ENCODE data around the gene FRMD5. TPM values are rescaled to one million over a fixed set of nuclear protein-coding genes. Genes with fewer than 3 reads are reported as not detected.

FRMD5 gene
- total and polyA plus RNA-seq, 2 experiments from 2014 or later, result 5.9 to 10.1 TPM

DNA sequence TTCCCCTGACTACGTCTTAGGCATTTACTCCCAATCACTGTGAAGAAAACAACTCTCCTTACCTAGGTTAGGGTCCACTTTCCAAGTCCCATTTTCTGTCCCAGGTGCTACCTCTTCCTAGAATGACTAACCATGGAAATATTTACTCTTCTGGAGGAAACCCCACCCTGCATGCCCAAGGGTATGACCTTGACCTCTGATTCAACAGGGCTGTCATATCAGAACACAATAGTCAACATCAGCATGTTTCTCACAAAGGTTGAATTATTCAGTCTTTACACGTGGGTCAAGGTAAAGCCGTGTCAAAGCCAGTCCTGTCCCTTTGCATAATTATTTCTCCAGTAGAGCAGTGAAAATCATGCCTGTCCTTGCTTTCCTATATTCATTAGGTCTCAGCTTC, 4.3 kb upstream of the FRMD5 start:
- ATAC-seq (no peak), DNase-seq (ENCODE audit: low spot score) (no peak)
- Histone ChIP-seq H3K79me2 (replicated peaks; ENCODE audit: insufficient read depth) (no peaks in the 10 kb centered on the region), H3K36me3 (ENCODE audit: insufficient read depth) (no peaks in the 10 kb centered on the region), H2AFZ (no peak overlapping the region), H3K4me1 (ENCODE audit: insufficient read depth) (no peaks in the 10 kb centered on the region; the same call in 1 of the 2 replicates), H3K27me3 (ENCODE audit: insufficient read depth) (peaks cover under 1% of the 10 kb centered on the region; the same call in 1 of the 2 replicates), H3K4me2 (no peak overlapping the region), H3F3A (replicated peaks; ENCODE audit: low read depth) (0 out of 2 replicates have a peak, but pooled peaks cover 3% of the 10 kb centered on the region), H3K9me2 (ENCODE audit: insufficient read depth) (no peaks in the 10 kb centered on the region), H4K20me1 (replicated peaks; ENCODE audit: insufficient read depth) (no peaks in the 10 kb centered on the region), H3K4me3 (no peak overlapping the region), H3K27ac (ENCODE audit: low read depth) (no peak overlapping the region)
- Mint-ChIP-seq H3K4me1 (peaks cover 12% of the 10 kb centered on the region), H3K36me3 (ENCODE audit: low read depth) (no peaks in the 10 kb centered on the region), H3K27ac (no peak overlapping the region), H3K27me3 (ENCODE audit: insufficient read depth, low read depth, poor library complexity) (peaks cover 5% of the 10 kb centered on the region), H3K4me3 (no peak overlapping the region), H3K9me3 (no peaks in the 10 kb centered on the region)
- TF ChIP-seq ZNF114 (CRISPR knock-in tag; IDR thresholded peaks at IDR 0.05) (no peak), ZNF331 (CRISPR knock-in tag; IDR thresholded peaks at IDR 0.05; ENCODE audit: low read depth) (no peak), JUNB (IDR thresholded peaks at IDR 0.05; ENCODE audit: unreplicated experiment) (no peak), POLR2AphosphoS5 (IDR thresholded peaks at IDR 0.05; ENCODE audit: low read depth) (no peak), ETS1 (IDR thresholded peaks at IDR 0.05) (no peak), STAT1 (IDR thresholded peaks at IDR 0.05; ENCODE audit: unreplicated experiment) (no peak), REST (IDR thresholded peaks at IDR 0.05; ENCODE audit: unreplicated experiment) (no peak), EZH2 (IDR thresholded peaks at IDR 0.05; ENCODE audit: low read depth, unreplicated experiment) (no peak), EZH2phosphoT487 (IDR thresholded peaks at IDR 0.05; ENCODE audit: unreplicated experiment) (no peak), NANOG (IDR thresholded peaks at IDR 0.05; ENCODE audit: borderline replicate concordance) (no peak), CREB1 (CRISPR knock-in tag; IDR thresholded peaks at IDR 0.05; ENCODE audit: low read depth) (no peak)
- TF ChIP-seq, protein P1, sequence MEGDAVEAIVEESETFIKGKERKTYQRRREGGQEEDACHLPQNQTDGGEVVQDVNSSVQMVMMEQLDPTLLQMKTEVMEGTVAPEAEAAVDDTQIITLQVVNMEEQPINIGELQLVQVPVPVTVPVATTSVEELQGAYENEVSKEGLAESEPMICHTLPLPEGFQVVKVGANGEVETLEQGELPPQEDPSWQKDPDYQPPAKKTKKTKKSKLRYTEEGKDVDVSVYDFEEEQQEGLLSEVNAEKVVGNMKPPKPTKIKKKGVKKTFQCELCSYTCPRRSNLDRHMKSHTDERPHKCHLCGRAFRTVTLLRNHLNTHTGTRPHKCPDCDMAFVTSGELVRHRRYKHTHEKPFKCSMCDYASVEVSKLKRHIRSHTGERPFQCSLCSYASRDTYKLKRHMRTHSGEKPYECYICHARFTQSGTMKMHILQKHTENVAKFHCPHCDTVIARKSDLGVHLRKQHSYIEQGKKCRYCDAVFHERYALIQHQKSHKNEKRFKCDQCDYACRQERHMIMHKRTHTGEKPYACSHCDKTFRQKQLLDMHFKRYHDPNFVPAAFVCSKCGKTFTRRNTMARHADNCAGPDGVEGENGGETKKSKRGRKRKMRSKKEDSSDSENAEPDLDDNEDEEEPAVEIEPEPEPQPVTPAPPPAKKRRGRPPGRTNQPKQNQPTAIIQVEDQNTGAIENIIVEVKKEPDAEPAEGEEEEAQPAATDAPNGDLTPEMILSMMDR (conservative IDR thresholded peaks at IDR 0.05; ENCODE audit: low read depth in 2 of 2), result no peak
- TF ChIP-seq, protein P2, sequence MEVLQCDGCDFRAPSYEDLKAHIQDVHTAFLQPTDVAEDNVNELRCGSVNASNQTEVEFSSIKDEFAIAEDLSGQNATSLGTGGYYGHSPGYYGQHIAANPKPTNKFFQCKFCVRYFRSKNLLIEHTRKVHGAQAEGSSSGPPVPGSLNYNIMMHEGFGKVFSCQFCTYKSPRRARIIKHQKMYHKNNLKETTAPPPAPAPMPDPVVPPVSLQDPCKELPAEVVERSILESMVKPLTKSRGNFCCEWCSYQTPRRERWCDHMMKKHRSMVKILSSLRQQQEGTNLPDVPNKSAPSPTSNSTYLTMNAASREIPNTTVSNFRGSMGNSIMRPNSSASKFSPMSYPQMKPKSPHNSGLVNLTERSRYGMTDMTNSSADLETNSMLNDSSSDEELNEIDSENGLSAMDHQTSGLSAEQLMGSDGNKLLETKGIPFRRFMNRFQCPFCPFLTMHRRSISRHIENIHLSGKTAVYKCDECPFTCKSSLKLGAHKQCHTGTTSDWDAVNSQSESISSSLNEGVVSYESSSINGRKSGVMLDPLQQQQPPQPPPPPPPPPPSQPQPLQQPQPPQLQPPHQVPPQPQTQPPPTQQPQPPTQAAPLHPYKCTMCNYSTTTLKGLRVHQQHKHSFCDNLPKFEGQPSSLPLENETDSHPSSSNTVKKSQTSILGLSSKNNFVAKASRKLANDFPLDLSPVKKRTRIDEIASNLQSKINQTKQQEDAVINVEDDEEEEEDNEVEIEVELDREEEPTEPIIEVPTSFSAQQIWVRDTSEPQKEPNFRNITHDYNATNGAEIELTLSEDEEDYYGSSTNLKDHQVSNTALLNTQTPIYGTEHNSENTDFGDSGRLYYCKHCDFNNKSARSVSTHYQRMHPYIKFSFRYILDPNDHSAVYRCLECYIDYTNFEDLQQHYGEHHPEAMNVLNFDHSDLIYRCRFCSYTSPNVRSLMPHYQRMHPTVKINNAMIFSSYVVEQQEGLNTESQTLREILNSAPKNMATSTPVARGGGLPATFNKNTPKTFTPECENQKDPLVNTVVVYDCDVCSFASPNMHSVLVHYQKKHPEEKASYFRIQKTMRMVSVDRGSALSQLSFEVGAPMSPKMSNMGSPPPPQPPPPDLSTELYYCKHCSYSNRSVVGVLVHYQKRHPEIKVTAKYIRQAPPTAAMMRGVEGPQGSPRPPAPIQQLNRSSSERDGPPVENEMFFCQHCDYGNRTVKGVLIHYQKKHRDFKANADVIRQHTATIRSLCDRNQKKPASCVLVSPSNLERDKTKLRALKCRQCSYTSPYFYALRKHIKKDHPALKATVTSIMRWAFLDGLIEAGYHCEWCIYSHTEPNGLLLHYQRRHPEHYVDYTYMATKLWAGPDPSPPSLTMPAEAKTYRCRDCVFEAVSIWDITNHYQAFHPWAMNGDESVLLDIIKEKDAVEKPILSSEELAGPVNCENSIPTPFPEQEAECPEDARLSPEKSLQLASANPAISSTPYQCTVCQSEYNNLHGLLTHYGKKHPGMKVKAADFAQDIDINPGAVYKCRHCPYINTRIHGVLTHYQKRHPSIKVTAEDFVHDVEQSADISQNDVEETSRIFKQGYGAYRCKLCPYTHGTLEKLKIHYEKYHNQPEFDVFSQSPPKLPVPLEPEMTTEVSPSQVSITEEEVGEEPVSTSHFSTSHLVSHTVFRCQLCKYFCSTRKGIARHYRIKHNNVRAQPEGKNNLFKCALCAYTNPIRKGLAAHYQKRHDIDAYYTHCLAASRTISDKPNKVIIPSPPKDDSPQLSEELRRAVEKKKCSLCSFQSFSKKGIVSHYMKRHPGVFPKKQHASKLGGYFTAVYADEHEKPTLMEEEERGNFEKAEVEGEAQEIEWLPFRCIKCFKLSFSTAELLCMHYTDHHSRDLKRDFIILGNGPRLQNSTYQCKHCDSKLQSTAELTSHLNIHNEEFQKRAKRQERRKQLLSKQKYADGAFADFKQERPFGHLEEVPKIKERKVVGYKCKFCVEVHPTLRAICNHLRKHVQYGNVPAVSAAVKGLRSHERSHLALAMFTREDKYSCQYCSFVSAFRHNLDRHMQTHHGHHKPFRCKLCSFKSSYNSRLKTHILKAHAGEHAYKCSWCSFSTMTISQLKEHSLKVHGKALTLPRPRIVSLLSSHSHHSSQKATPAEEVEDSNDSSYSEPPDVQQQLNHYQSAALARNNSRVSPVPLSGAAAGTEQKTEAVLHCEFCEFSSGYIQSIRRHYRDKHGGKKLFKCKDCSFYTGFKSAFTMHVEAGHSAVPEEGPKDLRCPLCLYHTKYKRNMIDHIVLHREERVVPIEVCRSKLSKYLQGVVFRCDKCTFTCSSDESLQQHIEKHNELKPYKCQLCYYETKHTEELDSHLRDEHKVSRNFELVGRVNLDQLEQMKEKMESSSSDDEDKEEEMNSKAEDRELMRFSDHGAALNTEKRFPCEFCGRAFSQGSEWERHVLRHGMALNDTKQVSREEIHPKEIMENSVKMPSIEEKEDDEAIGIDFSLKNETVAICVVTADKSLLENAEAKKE (CRISPR knock-in tag; IDR thresholded peaks at IDR 0.05), result no peak

Measured in GM23338 (cell line).